Liver (tissue), 3 donors: ENCODE data around the gene AGBL4.

Experiments
- EGR1 ChIP-seq, 2 donors: IDR thresholded peaks; 2 replicates each; pipeline ENCODE4 v1.6.1; 2016 to 2018; ENCODE audit warnings: antibody characterized with exemption in 2 of 2, low read depth in 2 of 2
- HNF4A ChIP-seq, 2 donors: conservative IDR thresholded peaks; 2 replicates each; pipeline ENCODE4 v1.6.1; 2016; ENCODE audit warnings: antibody characterized with exemption in 2 of 2, mild to moderate bottlenecking in 2 of 2
- JUND ChIP-seq, 2 donors: IDR thresholded peaks; 2 replicates each; pipeline ENCODE4 v1.6.1; 2016; ENCODE audit warnings: antibody characterized with exemption in 2 of 2
- RAD21 ChIP-seq, 2 donors: IDR thresholded peaks; 2 replicates each; pipeline ENCODE4 v1.6.1; 2016; ENCODE audit warnings: antibody characterized with exemption in 2 of 2, mild to moderate bottlenecking in 2 of 2
- SP1 ChIP-seq: IDR thresholded peaks from 2 replicates; pipeline ENCODE4 v1.6.1; 2018; ENCODE audit warnings: antibody characterized with exemption, mild to moderate bottlenecking
- YY1 ChIP-seq: IDR thresholded peaks from 2 replicates; pipeline ENCODE4 v1.6.1; 2016; ENCODE audit warnings: antibody characterized with exemption, mild to moderate bottlenecking
- TF ChIP-seq, protein P1 (sequence below): fragments of 150-350 bp; IDR thresholded peaks from 2 replicates; pipeline ENCODE4 v1.5.1; 2017; ENCODE audit warnings: improper control_type of control experiment, low read depth, low read length; ENCODE audit not compliant: missing input control
- TF ChIP-seq, protein P2 (sequence below): IDR thresholded peaks from 2 replicates; pipeline ENCODE4 v1.6.1; 2016; ENCODE audit warnings: antibody characterized with exemption, mild to moderate bottlenecking
- TF ChIP-seq, protein P3 (sequence below): IDR thresholded peaks from 2 replicates; pipeline ENCODE4 v1.6.1; 2016; ENCODE audit warnings: antibody characterized with exemption
- TF ChIP-seq, protein P4 (sequence below): IDR thresholded peaks from 2 replicates; pipeline ENCODE4 v1.6.1; 2016; ENCODE audit warnings: antibody characterized with exemption
- TF ChIP-seq, protein P5 (sequence below): IDR thresholded peaks from 2 replicates; pipeline ENCODE4 v1.6.1; 2016; ENCODE audit warnings: antibody characterized with exemption
- donor health status: healthy.
- donor health status: healthy.

DNA sequence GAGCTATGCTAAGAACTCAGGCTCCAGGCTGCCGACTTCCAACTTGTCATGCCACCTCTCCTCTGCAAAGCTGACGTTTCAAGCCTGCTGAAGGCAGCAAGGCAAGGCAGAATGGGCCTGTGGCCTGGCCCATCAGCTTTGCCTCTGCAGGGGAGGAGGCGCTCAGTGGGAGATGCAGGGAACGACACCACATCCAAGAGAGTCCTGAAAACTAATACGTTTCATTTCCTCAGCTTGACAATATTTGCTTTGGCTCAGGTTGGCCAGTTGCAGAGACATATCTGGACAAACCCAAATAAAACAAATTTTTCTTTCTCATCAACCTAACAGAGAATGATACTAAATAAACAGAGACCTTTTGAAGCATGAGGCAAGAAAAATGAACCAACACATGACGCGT, 1282.4 kb downstream of the AGBL4 start:
- no peak for TF ChIP-seq YY1
- TF ChIP-seq, protein P1, sequence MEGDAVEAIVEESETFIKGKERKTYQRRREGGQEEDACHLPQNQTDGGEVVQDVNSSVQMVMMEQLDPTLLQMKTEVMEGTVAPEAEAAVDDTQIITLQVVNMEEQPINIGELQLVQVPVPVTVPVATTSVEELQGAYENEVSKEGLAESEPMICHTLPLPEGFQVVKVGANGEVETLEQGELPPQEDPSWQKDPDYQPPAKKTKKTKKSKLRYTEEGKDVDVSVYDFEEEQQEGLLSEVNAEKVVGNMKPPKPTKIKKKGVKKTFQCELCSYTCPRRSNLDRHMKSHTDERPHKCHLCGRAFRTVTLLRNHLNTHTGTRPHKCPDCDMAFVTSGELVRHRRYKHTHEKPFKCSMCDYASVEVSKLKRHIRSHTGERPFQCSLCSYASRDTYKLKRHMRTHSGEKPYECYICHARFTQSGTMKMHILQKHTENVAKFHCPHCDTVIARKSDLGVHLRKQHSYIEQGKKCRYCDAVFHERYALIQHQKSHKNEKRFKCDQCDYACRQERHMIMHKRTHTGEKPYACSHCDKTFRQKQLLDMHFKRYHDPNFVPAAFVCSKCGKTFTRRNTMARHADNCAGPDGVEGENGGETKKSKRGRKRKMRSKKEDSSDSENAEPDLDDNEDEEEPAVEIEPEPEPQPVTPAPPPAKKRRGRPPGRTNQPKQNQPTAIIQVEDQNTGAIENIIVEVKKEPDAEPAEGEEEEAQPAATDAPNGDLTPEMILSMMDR, result no peak
- TF ChIP-seq EGR1 (IDR thresholded peaks at IDR 0.05; ENCODE audit: low read depth in 2 of 2), result no peak
- no peak for TF ChIP-seq HNF4A (conservative IDR thresholded peaks at IDR 0.05)
- TF ChIP-seq, protein P2, sequence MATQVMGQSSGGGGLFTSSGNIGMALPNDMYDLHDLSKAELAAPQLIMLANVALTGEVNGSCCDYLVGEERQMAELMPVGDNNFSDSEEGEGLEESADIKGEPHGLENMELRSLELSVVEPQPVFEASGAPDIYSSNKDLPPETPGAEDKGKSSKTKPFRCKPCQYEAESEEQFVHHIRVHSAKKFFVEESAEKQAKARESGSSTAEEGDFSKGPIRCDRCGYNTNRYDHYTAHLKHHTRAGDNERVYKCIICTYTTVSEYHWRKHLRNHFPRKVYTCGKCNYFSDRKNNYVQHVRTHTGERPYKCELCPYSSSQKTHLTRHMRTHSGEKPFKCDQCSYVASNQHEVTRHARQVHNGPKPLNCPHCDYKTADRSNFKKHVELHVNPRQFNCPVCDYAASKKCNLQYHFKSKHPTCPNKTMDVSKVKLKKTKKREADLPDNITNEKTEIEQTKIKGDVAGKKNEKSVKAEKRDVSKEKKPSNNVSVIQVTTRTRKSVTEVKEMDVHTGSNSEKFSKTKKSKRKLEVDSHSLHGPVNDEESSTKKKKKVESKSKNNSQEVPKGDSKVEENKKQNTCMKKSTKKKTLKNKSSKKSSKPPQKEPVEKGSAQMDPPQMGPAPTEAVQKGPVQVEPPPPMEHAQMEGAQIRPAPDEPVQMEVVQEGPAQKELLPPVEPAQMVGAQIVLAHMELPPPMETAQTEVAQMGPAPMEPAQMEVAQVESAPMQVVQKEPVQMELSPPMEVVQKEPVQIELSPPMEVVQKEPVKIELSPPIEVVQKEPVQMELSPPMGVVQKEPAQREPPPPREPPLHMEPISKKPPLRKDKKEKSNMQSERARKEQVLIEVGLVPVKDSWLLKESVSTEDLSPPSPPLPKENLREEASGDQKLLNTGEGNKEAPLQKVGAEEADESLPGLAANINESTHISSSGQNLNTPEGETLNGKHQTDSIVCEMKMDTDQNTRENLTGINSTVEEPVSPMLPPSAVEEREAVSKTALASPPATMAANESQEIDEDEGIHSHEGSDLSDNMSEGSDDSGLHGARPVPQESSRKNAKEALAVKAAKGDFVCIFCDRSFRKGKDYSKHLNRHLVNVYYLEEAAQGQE, result no peak
- TF ChIP-seq RAD21 (IDR thresholded peaks at IDR 0.05), result no peak
- TF ChIP-seq JUND (IDR thresholded peaks at IDR 0.05), result no peak
- TF ChIP-seq, protein P3, sequence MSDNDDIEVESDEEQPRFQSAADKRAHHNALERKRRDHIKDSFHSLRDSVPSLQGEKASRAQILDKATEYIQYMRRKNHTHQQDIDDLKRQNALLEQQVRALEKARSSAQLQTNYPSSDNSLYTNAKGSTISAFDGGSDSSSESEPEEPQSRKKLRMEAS, result no peak
- TF ChIP-seq SP1, result no peak
- TF ChIP-seq, protein P4, sequence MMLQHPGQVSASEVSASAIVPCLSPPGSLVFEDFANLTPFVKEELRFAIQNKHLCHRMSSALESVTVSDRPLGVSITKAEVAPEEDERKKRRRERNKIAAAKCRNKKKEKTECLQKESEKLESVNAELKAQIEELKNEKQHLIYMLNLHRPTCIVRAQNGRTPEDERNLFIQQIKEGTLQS, result no peak
- TF ChIP-seq, protein P5, sequence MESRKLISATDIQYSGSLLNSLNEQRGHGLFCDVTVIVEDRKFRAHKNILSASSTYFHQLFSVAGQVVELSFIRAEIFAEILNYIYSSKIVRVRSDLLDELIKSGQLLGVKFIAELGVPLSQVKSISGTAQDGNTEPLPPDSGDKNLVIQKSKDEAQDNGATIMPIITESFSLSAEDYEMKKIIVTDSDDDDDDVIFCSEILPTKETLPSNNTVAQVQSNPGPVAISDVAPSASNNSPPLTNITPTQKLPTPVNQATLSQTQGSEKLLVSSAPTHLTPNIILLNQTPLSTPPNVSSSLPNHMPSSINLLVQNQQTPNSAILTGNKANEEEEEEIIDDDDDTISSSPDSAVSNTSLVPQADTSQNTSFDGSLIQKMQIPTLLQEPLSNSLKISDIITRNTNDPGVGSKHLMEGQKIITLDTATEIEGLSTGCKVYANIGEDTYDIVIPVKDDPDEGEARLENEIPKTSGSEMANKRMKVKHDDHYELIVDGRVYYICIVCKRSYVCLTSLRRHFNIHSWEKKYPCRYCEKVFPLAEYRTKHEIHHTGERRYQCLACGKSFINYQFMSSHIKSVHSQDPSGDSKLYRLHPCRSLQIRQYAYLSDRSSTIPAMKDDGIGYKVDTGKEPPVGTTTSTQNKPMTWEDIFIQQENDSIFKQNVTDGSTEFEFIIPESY, result no peak
